ENCODE measurements around the gene UBE3B. TPM values are rescaled to one million over a fixed set of nuclear protein-coding genes. Genes with fewer than 3 reads are reported as not detected.

Gene UBE3B
- total RNA-seq, 6 experiments from 2014 or later, result 41.3 to 43.6 (median 43.1) TPM

GRCh38 chr12:109487181-109488050 is 10.0 kb downstream of the UBE3B start:
- no peak overlapping the region for H3K27ac Mint-ChIP-seq
- no peak overlapping the region for H3K4me3 Mint-ChIP-seq
- no peaks in the 10 kb centered on the region for H3K4me1 Mint-ChIP-seq (ENCODE audit: low read depth)
- DNase-seq, result no peak
- no peaks in the 10 kb centered on the region for H3K27me3 Mint-ChIP-seq (ENCODE audit: insufficient read depth)
- peaks cover 8% of the 10 kb centered on the region; the same call in 1 of the 2 replicates for H3K36me3 Mint-ChIP-seq (ENCODE audit: low read depth)
- TF ChIP-seq CTCF (IDR thresholded peaks at IDR 0.05), result no peak
- no peaks in the 10 kb centered on the region for H3K9me3 Mint-ChIP-seq

- TF ChIP-seq CTCF (IDR thresholded peaks at IDR 0.05), result no peak
- H3K4me1 Mint-ChIP-seq (ENCODE audit: low read depth), result no peaks in the 10 kb centered on the region
- DNase-seq, result no peak
- H3K4me3 Mint-ChIP-seq, result no peak overlapping the region
- H3K36me3 Mint-ChIP-seq (ENCODE audit: low read depth), result peaks cover 8% of the 10 kb centered on the region; the same call in 1 of the 2 replicates
- H3K27ac Mint-ChIP-seq, result no peak overlapping the region
- H3K27me3 Mint-ChIP-seq (ENCODE audit: insufficient read depth), result no peaks in the 10 kb centered on the region
- H3K9me3 Mint-ChIP-seq, result no peaks in the 10 kb centered on the region
Observed at GRCh38 chr12:109488051-109488665, 10.7 kb downstream of the UBE3B start.

- no peak for DNase-seq
- Mint-ChIP-seq H3K27ac (no peak overlapping the region), H3K9me3 (no peaks in the 10 kb centered on the region), H3K4me3 (no peak overlapping the region), H3K4me1 (ENCODE audit: low read depth) (no peaks in the 10 kb centered on the region), H3K36me3 (ENCODE audit: low read depth) (peaks cover 8% of the 10 kb centered on the region; the same call in 1 of the 2 replicates), H3K27me3 (ENCODE audit: insufficient read depth) (no peaks in the 10 kb centered on the region)
- no peak for TF ChIP-seq CTCF (IDR thresholded peaks at IDR 0.05)
Observed at GRCh38 chr12:109489016-109489954, 11.9 kb downstream of the UBE3B start.

GRCh38 chr12:109489955-109490565 is 12.6 kb downstream of the UBE3B start:
- Mint-ChIP-seq H3K4me1 (ENCODE audit: low read depth) (no peaks in the 10 kb centered on the region), H3K9me3 (no peaks in the 10 kb centered on the region), H3K27me3 (ENCODE audit: insufficient read depth) (no peaks in the 10 kb centered on the region), H3K4me3 (no peak overlapping the region), H3K27ac (no peak overlapping the region), H3K36me3 (ENCODE audit: low read depth) (peaks cover 5% of the 10 kb centered on the region; the same call in 1 of the 2 replicates)
- DNase-seq, result no peak
- TF ChIP-seq CTCF (IDR thresholded peaks at IDR 0.05), result no peak

DNA sequence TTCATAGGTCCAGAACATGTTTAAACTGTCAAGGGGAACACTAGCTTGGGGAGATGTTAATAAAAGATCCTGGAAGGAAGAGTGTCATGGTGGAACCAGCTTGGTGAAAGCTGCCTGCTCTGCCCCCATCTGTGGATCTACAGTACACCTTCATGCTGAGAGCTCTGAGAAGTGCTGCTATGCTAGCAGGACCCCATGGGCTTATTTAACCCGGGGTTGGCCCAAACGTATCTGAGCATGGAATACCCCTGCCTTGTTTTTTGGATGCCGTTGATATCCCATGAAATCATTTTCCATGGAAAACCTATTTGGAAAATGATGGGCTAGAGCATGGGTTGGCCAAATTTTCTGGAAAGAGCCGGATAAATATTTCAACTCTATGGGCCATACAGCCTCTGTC is 14.2 kb downstream of the UBE3B start:
- no peaks in the 10 kb centered on the region for H3K9me3 Mint-ChIP-seq
- TF ChIP-seq CTCF (IDR thresholded peaks at IDR 0.05), result no peak
- H3K36me3 Mint-ChIP-seq (ENCODE audit: low read depth), result peaks cover 14% of the 10 kb centered on the region
- no peaks in the 10 kb centered on the region for H3K27me3 Mint-ChIP-seq (ENCODE audit: insufficient read depth)
- H3K4me3 Mint-ChIP-seq, result no peak overlapping the region
- H3K4me1 Mint-ChIP-seq (ENCODE audit: low read depth), result no peaks in the 10 kb centered on the region
- no peak overlapping the region for H3K27ac Mint-ChIP-seq
- no peak for DNase-seq

All from HFFc6 (cell line).